ENCODE data around the gene DGCR6. TPM values are rescaled to one million over a fixed set of nuclear protein-coding genes. Genes with fewer than 3 reads are reported as not detected.

The DGCR6 gene
- total RNA-seq, 1 experiment from 2014 or later = 1.8 TPM

DNA sequence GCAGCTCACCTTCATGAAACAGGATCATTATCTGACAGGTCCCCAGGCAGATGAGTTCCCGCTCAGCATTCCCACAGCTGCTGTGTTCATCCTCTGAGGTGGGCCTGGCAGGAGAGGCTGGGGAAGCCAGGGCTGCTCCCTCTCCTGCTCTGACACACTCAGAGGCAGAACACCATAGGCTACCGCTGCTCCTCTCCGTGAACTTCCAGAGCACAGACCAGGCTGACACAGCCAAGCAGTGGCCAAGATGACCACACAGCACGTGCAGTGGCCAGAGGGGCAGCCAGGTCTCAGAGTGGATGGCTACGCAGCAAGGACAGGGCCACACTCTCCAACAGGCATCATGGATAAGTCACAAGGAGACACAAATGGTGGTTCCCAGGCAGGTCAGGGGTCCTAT is 21.5 kb downstream of the DGCR6 start:
- Histone ChIP-seq H3K14ac (ENCODE audit: insufficient read depth, low read length) (no peak overlapping the region), H2BK5ac (ENCODE audit: insufficient read length, low read length) (no peak overlapping the region), H4K8ac (replicated peaks; ENCODE audit: insufficient read length, low read depth, low read length) (no peak overlapping the region), H3K4me2 (ENCODE audit: insufficient read depth, insufficient read length, low read length) (no peak overlapping the region), H4K20me1 (ENCODE audit: control insufficient read depth, insufficient read depth, insufficient read length) (no peaks in the 10 kb centered on the region), H2BK12ac (ENCODE audit: insufficient read length, low read depth, low read length) (no peak overlapping the region), H3K79me2 (ENCODE audit: insufficient read depth, low read length) (no peaks in the 10 kb centered on the region), H3K4ac (ENCODE audit: low read depth, low read length) (no peak overlapping the region), H4K5ac (ENCODE audit: insufficient read length, low read depth, low read length) (no peak overlapping the region), H2BK20ac (ENCODE audit: low read depth, low read length, poor library complexity, severe bottlenecking) (no peak overlapping the region), H2AFZ (ENCODE audit: low read length) (no peak overlapping the region), H2AK5ac (ENCODE audit: insufficient read length, low read length) (no peak overlapping the region), H3K79me1 (ENCODE audit: insufficient read depth, low read depth, low read length, poor library complexity, severe bottlenecking) (no peaks in the 10 kb centered on the region), H3K27me3 (ENCODE audit: insufficient read depth, low read length) (no peaks in the 10 kb centered on the region), H3K23ac (ENCODE audit: insufficient read length, low read depth, low read length) (no peak overlapping the region), H2BK120ac (ENCODE audit: low read depth, low read length, poor library complexity, severe bottlenecking) (no peak overlapping the region), H3K9me3 (ENCODE audit: control insufficient read depth, low read depth, low read length) (no peaks in the 10 kb centered on the region), H3K56ac (ENCODE audit: insufficient read length, low read depth, low read length) (no peak overlapping the region), H3K23me2 (ENCODE audit: insufficient read length, low read depth, low read length, poor library complexity, severe bottlenecking) (no peaks in the 10 kb centered on the region), H3K9ac (ENCODE audit: extremely low read depth, insufficient read length, low read length) (no peak overlapping the region), H4K91ac (ENCODE audit: insufficient read length, low read depth, low read length) (no peak overlapping the region), H3K27ac (ENCODE audit: insufficient read length, low read depth, low read length) (no peak overlapping the region), H2BK15ac (ENCODE audit: low read depth, low read length) (no peak overlapping the region), H3T11ph (ENCODE audit: low read length) (no peak overlapping the region), H3K4me1 (ENCODE audit: insufficient read depth, low read length) (no peaks in the 10 kb centered on the region), H3K18ac (ENCODE audit: insufficient read length, low read depth, low read length) (no peak overlapping the region)
- H3K27ac Mint-ChIP-seq = no peak overlapping the region
- no peaks in the 10 kb centered on the region for H3K4me1 Mint-ChIP-seq
- TF ChIP-seq, protein P1, sequence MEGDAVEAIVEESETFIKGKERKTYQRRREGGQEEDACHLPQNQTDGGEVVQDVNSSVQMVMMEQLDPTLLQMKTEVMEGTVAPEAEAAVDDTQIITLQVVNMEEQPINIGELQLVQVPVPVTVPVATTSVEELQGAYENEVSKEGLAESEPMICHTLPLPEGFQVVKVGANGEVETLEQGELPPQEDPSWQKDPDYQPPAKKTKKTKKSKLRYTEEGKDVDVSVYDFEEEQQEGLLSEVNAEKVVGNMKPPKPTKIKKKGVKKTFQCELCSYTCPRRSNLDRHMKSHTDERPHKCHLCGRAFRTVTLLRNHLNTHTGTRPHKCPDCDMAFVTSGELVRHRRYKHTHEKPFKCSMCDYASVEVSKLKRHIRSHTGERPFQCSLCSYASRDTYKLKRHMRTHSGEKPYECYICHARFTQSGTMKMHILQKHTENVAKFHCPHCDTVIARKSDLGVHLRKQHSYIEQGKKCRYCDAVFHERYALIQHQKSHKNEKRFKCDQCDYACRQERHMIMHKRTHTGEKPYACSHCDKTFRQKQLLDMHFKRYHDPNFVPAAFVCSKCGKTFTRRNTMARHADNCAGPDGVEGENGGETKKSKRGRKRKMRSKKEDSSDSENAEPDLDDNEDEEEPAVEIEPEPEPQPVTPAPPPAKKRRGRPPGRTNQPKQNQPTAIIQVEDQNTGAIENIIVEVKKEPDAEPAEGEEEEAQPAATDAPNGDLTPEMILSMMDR (conservative IDR thresholded peaks at IDR 0.05) = no peak
- H3K36me3 Mint-ChIP-seq (ENCODE audit: insufficient read depth in 1 of 3, low read depth in 3 of 3) = no peaks in the 10 kb centered on the region
- WGBS (ENCODE audit: extremely low coverage, insufficient read length, low lambda C conversion rate) = no CpG with 5 or more reads among the region's 5 CpGs
- H3K9me3 Mint-ChIP-seq = no peaks in the 10 kb centered on the region
- H3K27me3 Mint-ChIP-seq (ENCODE audit: low read depth) = no peaks in the 10 kb centered on the region
- DNase-seq = no peak
- no peak overlapping the region for H3K4me3 Mint-ChIP-seq
